GM18907 (cell line): ENCODE data around the gene SEC24B.
A peak's percentile ranks its signal among the peaks of the same experiment; 100 is the strongest.
"Not testable (repeated sequence)": the region's sequence is repeated elsewhere in the genome, so short reads cannot be mapped to it uniquely, and the experiment has no call there.

Experiments
- ATAC-seq: cut with Tn5 transposase; IDR thresholded peaks from one replicate; pipeline ENCODE4 v1.9.1; 2021; ENCODE audit warnings: mild to moderate bottlenecking, moderate library complexity; ENCODE audit not compliant: unreplicated experiment

Gene SEC24B

DNA sequence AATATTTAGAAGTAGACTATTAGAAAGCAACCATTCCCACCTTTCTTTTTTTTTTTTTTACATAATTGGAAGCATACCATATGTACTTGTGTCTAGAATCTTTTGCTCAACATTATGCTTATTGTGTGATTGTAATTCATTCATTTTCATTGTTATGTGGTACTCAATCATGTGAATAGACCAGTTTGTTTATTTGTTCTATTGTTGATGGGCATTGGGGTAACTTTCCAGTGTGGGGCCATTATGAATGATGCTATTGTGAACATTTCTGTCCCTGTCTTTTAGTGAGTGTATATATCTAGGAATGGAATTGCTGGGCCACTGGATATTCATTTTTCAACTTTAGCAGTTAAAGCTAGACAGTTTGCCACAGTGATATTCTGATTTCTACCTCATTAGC is 63.9 kb downstream of the SEC24B start:
- ATAC-seq, result no peak

DNA sequence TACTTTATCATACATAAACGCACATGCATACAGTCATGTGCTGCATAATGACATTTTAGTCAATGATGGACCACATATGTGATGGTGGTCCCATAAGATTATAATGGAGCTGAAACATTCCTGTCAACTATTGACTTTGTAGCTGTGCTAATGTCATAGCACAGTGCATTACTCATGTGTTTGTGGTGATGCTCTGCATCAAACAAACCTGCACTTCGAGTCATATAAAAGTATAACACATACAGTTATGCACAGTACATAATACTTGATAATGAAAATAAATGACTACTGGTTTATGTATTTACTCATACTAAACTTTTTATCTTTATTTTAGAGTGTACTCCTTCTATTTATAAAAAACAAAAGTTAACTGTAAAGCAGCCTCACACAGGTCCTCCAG is 65.9 kb downstream of the SEC24B start:
- ATAC-seq, result no peak

DNA sequence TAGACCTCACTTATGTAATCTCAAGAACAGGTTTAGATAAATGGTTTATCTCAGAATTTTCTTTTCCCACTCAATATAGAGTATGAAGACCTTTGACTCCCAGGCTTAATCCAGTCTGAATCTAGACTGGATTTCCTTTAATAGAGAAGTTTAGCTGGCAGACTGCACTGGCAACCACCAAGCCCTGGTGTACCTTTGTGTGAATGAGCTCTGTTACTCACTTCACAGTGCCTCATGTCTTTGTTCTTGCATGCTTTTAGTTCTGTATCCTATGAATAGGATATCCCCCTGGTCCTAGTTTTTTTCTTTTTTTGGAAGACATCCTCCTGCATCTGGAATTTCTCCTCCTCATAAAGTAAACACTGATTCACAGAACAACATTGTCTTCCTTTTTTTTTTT is 73.3 kb downstream of the SEC24B start:
- ATAC-seq, result no peak

DNA sequence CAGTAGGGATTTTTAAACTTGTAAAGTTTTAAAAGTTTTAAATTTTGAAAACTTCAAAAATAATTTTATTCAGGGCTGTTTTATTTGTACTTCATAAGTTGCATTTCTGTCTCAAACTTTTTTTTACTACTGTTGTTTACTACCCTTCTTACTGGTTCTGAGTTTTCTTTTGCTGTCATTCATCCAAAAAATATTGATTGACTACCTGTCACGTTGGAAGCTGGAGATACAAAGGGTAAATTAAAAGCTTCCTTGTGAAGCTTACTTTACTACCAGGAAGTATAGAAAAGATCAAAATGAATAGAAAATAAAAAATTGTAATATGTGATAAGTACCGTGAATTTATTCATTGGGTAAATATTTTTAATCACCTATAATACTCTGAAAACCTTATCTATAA is 77.1 kb downstream of the SEC24B start:
- ATAC-seq, result no peak

DNA sequence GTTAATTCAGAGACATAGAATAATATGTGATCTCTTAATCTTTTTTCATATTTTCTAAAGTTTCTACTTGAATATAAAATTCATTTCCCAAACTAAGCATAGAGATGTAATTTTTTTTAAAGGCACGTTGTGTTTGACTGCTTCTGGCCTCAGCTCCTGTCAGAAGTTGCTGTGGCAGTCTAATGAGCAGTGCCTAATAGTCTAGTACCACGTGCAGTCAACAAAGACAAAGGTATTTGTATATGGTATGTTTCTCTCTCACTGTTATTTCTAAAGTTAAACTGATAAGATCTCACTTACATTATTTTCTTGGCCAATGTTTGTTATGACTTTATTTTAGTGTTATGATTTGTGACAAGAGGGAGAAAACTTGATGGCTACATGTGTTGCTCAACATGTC is 77.8 kb downstream of the SEC24B start:
- ATAC-seq, result no peak

DNA sequence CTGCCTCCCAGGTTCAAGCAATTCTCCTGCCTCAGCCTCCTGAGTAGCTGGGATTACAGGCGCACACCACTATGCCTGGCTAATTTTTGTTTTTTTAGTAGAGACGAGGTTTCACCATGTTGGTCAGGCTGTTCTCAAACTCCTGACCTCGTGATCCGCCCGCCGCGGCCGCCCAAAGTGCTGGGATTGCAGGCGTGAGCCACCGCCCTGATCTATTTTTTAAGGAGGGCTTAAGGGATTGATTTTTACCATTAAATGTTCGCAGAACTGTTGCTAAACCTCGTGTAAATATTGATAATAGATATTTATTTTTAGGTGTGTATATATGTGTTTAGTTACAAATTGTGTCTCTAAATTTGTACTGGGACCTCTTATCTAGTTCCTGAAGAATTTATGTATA is 79.8 kb downstream of the SEC24B start:
- ATAC-seq, result not testable (repeated sequence)

DNA sequence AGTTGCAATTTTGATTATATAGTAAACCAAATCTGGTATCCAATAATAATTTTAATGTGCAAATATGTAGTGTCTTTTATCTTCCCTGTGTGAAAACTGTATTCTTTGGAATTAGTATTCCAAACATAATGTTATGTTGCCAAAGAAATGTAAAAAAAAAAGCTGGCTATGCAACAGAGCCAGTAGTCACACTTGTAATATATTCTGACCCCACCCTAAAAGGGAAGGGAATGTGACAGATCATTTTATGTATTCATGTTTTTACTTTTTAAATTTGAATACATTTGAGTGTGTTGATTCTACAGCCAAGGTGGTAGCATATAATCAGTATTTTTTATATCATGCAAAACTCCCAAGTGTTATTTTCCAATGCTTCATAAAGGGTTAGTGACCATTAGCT is 98.6 kb downstream of the SEC24B start:
- no peak for ATAC-seq

DNA sequence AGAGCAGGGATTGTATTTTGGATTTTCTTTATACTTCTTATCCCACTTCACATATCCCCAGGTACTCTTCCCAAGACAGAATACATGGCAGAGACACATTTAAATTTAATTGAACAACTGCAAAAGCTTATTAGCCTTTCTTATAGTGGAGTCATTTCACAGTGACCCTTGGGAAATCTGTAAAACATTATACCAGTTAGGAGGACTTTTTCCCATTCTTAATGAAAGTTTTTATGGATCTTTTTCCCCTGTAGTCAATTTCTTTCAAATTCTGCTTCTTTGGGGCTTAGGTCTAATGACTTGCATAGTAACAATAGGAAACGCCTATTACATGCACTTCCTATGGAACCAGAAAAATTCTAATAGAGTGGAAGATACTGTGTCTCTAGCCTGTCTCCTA is 111.8 kb downstream of the SEC24B start:
- ATAC-seq, result no peak

DNA sequence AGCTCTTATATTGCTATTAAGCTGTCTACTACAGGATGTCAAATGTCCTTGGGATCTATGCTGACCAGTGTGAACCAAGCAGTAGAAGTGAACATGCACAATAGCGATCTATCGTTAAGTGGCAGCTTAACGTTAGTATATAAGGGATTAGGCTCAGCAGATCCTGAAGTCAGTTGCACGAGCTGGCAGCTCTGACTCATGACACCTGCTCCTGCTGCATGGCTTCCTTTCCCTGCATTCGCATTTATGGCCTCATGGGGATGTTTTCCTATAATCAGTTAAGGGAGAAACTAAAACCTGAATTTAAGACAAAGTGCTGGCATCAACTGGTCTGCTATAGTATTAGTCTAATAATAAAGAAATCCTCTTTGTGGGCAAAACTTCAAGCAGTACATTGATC is 113.8 kb downstream of the SEC24B start:
- no peak for ATAC-seq

DNA sequence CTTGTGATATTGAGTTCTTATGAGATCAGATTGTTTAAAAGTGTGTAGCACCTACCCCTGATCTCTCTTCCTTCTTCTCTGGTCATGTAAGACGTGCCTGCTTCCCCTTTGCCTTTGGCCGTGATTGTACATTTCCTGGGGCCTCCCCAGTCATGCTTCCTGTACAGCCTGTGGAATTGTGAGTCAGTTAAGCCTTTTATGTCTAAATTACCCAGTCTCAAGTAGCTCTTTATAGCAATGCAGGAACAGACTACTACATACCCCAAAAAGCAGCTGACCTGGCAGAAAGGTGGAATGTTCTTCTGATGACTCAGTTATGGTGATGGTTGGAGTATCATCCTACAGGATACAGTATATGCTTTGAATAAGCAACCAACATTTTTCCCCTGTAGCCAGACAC is 115.0 kb downstream of the SEC24B start:
- no peak for ATAC-seq

DNA sequence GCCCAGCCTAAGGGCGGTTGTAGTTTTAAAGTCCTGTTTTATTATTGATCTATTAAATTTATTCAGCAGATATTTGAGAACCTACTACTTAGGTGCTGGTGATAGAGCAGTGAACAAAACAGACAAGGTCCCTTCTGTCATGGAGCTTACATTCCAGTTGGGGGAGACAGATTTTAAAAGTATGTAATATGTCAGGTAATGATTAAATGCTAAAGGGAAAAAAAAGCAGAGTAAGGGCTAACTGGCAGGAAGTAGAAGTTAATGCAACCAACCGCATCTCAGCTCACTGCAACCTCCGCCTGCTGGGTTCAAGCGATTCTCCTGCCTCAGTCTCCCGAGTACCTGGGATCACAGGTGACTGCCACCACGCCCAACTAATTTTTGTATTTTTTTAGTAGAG is 118.6 kb downstream of the SEC24B start:
- ATAC-seq, result no peak

DNA sequence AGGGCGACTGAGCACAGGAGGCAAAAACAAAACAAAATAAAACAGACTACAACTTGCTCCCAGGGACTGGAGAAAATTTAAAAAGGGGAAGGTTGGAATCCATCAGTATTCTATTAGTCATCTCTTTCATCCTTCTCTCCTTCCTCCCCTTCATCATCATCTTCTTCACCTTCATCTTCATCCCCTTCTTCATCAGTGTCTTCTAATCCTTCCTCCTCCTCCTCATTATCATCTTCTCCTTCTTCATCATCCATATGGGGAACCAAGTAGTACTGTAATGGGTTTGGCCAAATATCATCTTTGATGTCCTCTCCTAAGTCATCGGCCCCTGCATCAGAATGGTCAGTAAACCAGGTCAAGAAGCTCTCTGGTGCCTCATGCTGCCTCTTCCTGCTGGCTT is 119.5 kb downstream of the SEC24B start:
- no peak for ATAC-seq

DNA sequence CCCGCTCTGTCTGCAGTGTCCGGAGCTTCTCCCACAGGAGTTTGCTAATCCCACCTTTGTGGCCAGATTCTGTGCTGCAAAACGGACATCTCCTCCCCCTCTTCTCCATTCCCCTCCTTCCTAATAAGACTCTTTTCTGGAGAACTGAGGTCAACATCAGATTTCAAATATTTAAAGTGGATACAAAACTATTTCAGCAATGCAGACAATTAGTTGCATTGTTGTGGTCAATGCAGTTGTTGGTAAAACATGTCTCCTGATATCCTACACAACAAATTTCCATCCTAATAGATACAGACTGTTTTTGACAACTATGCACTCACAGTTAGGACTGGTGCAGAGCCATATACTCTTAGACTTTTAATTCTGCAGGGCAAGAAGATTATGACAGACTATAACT is 121.4 kb downstream of the SEC24B start:
- ATAC-seq, result no peak

DNA sequence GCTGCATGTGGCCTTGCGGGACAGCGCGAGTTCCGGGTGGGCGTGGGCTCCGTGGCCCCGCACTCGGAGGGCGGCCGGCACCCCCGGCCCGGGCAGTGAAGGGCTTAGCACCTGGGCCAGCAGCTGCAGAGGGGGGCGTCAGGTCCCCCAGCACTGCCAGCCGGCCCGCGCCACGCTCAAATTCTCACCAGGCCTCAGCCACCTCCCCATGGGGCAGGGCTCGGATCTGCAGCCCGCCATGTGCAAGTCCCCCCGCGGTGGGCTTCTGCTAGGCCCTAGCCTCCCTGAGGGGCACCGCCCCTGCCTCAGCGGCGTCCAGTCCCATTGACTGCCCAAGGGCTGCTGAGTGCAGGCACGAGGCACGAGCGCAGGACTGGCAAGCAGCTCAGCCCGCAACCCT is 123.8 kb downstream of the SEC24B start:
- ATAC-seq, result no peak

DNA sequence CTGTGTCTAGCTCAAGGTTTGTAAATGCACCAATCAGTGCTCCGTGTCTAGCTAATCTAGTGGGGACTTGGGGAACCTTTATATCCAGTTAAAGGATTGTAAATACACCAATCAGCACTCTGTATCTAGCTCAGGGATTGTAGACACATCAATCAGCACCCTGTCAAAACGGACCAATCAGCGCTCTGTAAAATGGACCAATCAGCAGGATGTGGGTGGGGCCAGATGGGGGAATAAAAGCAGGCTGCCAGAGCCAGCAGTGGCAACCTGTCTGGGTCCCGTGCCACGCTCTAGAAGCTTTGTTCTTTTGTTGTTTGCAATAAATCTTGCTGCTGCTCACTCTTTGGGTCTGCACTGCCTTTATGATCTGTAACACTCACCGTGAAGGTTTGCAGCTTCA is 124.5 kb downstream of the SEC24B start:
- not testable (repeated sequence) for ATAC-seq

DNA sequence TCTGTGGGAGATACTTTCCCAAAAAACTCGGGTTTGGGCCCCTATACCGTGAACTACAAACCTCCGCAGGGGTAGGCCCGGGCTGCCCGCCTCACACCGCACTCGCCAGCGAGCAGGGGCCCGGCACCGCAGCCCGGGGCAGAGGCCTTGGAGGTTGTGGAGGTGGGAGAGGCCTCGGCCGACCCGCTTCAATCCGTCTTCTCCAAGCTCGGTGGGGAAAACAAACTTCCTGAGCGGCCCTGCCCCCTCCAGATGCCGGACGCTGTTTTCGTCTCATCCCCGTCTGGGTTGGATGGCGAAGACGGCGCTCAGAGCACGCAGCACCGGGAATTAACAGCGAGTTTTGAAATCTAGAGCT is 126.0 kb downstream of the SEC24B start:
- peak; percentile 31 for ATAC-seq

DNA sequence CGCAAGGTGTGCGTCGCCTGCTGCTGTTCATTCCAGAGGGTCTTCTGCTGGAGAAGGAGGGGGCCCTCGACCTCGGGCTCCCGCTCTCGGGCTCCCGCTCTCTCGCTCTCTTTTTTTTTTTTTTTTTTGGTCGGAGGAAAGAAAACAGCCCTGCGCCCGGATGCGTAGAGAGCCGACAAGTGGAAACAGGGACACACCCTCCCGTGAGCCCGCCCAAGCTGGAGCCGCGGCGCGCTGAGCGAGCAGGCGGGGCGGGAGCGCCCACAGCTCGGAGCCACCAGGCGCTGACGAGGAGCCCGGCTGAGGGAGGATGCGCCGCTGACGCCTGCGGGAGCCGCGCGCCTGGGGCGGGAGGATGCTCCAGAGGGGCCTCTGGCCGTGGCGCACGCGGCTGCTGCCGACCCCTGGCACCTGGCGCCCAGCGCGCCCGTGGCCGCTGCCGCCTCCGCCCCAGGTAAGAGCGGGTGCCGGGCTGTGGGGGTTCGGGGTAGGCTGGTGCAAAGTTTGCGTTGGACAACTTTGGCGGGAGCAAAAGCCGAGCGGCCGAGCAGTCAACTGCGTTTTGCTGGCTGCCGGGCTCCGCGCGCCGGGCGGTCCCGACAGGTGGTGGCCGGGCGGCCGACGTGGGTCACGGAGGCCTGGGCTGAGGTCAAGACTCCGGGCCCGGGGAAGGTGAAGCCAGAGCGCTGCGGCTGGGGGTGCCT is 126.5 kb downstream of the SEC24B start, which contains the start of gene MCUB:
TSS of gene MCUB (plus strand) at position 264 of the 704 bp plus-strand sequence. CDS start at position 356, 92 bp downstream.
- peak; percentile 93 for ATAC-seq

DNA sequence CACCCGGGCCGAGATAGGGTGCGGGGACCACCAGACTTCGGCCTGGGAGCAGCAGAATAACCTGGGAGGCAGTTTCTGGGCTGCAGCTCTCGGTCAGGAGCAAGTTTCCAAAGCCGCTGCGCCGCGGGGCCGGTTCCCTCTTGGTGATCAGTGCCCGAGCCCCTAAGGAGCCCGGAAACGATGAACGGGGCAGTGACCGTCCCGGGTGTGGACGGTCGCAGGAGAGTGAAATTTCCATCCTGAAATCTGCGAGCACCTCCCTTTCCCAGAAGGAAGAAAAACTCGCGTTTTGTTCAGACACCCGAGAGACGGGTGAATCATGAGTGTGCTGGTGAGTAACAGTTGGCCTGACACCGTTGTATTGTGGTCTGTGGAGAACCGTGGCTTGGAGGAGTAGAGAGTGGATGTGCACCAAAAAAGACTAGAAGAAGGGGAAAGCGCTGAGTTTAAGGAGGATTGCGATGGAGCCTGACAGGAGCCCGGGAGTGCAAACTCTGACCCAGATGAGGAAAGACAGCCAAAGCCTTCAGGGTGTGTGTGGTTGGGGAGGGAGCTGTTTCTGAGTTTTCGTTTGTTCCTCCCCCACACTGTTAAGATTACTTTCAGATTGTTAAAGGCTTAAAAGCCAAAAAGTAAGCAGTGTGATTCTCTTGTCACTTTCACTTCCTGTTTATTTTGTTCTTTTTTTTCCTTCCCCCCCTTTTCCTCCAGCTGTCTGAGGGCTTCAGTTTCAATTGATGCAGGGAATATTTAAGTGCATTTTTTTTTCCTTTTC is 127.3 kb downstream of the SEC24B start:
- peak; percentile 68 for ATAC-seq

DNA sequence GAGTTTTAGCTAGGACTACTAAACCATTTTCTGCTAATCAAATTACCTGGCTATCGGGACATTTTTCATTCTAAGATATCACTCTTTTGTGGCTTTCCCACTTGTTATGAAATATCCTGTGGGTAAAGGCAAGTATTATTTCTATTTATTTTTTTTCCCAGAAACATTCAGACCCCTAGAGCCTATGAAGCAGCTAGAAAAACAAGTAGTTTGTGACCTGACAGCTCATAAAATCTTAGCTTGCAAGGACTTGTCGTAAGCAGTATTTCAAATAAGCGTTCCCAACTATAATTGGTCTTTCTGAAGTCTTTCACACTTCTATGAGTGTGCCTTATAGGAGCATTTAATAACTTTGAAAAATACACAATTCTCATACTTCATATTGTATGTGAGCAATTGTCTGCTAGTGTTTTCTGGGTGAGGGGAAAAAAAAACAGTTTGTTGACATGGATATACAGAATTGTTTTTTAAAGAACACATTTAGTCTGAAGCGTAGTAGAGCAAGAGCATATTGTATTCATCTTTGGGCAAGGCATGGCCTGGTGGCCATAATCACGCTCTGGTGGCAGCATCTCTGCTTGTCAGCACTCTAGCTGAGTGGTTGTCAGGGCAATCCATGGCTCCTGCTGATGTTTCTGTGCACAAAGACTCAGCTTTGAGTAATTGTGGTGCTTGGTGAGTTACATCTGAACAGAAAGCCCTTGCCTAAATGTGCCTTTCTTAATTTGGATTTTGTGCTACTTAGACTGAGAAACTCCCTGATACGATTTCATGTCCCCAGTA is 129.0 kb downstream of the SEC24B start:
- no peak for ATAC-seq

DNA sequence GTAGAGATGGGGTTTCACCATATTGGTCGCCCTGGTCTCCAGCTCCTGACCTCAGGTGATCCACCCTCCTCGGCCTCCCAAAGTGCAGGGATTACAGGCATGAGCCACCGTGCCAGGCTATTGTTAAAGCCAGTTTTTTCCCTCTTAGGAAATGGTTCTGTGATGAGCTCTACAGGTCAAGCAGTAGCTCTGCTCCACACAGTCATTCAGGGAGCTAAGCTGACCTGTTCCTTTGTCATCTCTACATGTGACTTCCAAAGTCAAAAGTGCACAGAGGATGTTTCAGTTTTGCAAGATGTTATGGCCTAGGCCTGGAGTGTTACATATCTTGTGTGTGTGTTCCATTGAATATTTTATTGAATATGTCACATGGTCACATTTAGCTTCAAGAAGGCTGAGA is 137.9 kb downstream of the SEC24B start:
- no peak for ATAC-seq

DNA sequence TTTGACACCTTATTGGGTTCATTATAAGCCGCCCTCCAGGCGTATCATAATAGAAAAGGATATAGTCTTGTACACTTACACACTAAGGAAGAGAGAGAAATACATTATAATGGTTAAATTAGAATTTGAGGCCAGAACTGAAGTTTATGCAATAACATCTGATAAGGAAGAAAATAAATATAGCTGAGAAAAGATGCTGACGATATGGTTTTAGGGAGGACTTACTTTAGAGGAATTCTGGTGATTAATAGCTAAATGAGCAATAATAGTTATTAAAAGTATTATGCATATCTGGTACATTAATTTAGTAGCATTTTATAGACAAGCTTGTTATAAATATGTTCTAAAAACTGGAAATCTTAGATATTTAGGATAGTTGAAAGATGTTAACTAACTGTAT is 138.5 kb downstream of the SEC24B start:
- no peak for ATAC-seq

DNA sequence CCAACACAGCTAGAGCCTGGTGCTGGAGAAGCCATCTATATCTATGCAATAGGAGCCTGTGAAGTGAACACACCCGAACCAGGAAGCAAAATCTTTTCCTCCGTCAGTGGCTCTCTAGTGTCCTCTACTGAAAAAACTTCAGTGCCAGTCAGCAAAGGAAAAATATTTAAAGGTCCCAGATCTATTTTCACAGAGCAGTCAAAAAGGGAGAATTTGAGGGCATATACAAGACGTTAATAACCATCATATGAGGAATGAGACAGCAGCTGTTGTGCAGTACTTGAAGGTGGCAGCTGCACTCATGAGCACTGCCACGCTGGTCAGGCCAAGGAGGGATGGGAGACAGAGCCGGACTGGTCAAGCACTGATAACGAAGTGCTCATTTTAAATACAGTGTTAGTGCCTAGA is 140.8 kb downstream of the SEC24B start:
- no peak for ATAC-seq
